Measurements from ENCODE around the gene RNF43. TPM values are rescaled to one million over a fixed set of nuclear protein-coding genes. Genes with fewer than 3 reads are reported as not detected.

The RNF43 gene
- total and polyA plus RNA-seq, 4 donors: 0.92 to 8.8 (median 2.9) TPM

DNA sequence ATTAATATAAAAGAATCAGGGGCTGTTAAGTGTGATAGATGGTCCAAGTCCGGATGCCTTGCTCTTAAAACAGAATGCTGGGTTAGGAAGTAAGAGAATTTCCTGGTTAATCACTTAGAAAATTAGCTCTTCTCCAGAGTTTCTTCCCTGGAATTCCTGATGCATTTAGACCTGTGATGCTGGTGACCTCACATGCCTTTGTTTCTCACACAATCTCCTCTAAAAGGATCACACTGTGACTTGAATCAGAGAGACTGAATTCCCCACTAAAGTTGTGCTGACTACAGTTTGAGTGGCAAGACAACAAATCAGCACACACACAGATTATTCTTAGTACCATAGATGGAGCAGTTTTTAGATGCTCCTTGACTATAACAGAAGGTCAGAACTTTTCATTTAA lies 4.4 kb upstream of the RNF43 start:
- no peaks in the 10 kb centered on the region for H3K4me1 ChIP-seq (ENCODE audit: control insufficient read depth, insufficient read depth, low read length)
- H3K36me3 ChIP-seq (ENCODE audit: control insufficient read depth, insufficient read depth, low read length): no peaks in the 10 kb centered on the region
- no CpG with 5 or more reads among the region's 1 CpG for WGBS (ENCODE audit: insufficient coverage)
- no peaks in the 10 kb centered on the region for H3K27me3 ChIP-seq (ENCODE audit: control insufficient read depth, insufficient read depth, low read length)
- no peak overlapping the region for H3K4me3 ChIP-seq (ENCODE audit: low read depth, low read length)
- no peak overlapping the region for H3K27ac ChIP-seq (ENCODE audit: low read depth, low read length)
- DNase-seq (ENCODE audit: low read depth in 4 of 6, low spot score in 6 of 6): no peak
- no peaks in the 10 kb centered on the region for H3K9me3 ChIP-seq (ENCODE audit: control insufficient read depth, insufficient read depth, low read length)

DNA sequence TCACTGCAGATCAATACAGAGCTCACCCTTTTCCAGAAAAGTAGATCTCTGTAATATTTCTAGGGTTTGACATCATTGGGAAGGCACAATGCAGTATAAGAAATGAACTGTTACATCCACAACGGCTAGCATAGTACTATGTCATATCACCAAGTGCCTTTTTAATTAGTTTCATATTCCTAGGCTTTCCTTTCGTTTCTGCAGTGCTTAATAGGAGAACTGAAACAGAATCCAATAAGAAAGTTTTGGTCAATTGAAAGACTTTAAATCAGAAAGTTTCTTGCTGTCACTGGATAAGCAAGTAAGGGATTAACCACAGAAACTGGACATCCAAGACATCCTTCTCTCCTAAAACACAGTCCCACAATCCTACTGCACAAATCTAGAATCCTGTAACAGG lies 3.5 kb upstream of the RNF43 start:
- Histone ChIP-seq H3K27me3 (ENCODE audit: control insufficient read depth, insufficient read depth, low read length) (no peaks in the 10 kb centered on the region), H3K27ac (ENCODE audit: low read depth, low read length) (no peak overlapping the region), H3K9me3 (ENCODE audit: control insufficient read depth, insufficient read depth, low read length) (no peaks in the 10 kb centered on the region), H3K36me3 (ENCODE audit: control insufficient read depth, insufficient read depth, low read length) (no peaks in the 10 kb centered on the region), H3K4me1 (ENCODE audit: control insufficient read depth, insufficient read depth, low read length) (no peaks in the 10 kb centered on the region), H3K4me3 (ENCODE audit: low read depth, low read length) (no peak overlapping the region)
- no CpG with 5 or more reads among the region's 2 CpGs for WGBS (ENCODE audit: insufficient coverage)
- no peak for DNase-seq (ENCODE audit: low read depth in 4 of 6, low spot score in 6 of 6)

DNA sequence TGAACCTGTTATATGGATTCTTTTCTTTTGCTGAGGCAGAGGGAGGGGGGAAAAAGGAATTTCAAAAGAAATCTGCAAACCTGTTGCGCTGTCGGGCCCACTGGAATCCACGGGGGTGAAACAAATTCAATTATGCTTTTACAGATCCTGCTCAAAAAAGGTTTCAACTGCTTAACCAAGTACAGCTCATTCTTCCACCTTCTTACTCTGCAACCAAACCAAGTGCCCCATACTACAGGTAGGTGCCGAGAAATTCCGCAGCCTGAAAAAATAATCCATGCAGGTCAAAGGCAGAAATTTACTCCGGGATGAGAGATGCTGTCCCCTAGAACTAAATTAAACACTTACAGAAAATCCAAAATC lies 416 bp downstream of the RNF43 start:
- Histone ChIP-seq H3K4me1 (ENCODE audit: control insufficient read depth, insufficient read depth, low read length) (no peaks in the 10 kb centered on the region), H3K4me3 (ENCODE audit: low read depth, low read length) (peak overlapping the region; percentile 52), H3K27ac (ENCODE audit: low read depth, low read length) (peak overlapping the region; percentile 45), H3K27me3 (ENCODE audit: control insufficient read depth, insufficient read depth, low read length) (no peaks in the 10 kb centered on the region), H3K36me3 (ENCODE audit: control insufficient read depth, insufficient read depth, low read length) (no peaks in the 10 kb centered on the region), H3K9me3 (ENCODE audit: control insufficient read depth, insufficient read depth, low read length) (no peaks in the 10 kb centered on the region)
- 32% methylated on average over 5 of the region's 6 CpGs for WGBS (ENCODE audit: insufficient coverage)
- peak in 1 of 6 donors; percentile 4 for DNase-seq (ENCODE audit: low read depth in 4 of 6, low spot score in 6 of 6)

DNA sequence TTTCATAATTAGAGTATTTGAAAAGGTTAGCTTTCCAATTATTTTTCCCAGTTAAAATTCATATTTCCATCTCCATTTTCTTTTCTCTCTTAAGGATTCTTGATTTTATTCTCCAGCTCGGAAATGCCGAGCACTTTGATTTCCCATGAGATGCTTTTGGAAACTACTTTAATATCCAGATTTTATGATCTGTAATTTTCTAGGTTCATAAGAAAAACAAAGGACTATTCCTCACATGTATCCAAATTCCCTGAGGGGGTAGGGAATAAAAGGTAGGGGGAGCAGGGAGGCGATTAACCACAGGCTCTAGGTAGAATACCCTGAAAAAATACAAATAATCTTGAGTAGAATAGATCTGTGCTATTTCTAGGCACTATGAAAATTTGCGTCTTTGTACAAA lies 938 bp downstream of the RNF43 start:
- H3K9me3 ChIP-seq (ENCODE audit: control insufficient read depth, insufficient read depth, low read length): no peaks in the 10 kb centered on the region
- no peaks in the 10 kb centered on the region for H3K4me1 ChIP-seq (ENCODE audit: control insufficient read depth, insufficient read depth, low read length)
- H3K27me3 ChIP-seq (ENCODE audit: control insufficient read depth, insufficient read depth, low read length): no peaks in the 10 kb centered on the region
- H3K4me3 ChIP-seq (ENCODE audit: low read depth, low read length): peak overlapping the region; percentile 52
- WGBS (ENCODE audit: insufficient coverage): no CpG with 5 or more reads among the region's 4 CpGs
- H3K27ac ChIP-seq (ENCODE audit: low read depth, low read length): no peak overlapping the region
- DNase-seq (ENCODE audit: low read depth in 4 of 6, low spot score in 6 of 6): no peak
- no peaks in the 10 kb centered on the region for H3K36me3 ChIP-seq (ENCODE audit: control insufficient read depth, insufficient read depth, low read length)

DNA sequence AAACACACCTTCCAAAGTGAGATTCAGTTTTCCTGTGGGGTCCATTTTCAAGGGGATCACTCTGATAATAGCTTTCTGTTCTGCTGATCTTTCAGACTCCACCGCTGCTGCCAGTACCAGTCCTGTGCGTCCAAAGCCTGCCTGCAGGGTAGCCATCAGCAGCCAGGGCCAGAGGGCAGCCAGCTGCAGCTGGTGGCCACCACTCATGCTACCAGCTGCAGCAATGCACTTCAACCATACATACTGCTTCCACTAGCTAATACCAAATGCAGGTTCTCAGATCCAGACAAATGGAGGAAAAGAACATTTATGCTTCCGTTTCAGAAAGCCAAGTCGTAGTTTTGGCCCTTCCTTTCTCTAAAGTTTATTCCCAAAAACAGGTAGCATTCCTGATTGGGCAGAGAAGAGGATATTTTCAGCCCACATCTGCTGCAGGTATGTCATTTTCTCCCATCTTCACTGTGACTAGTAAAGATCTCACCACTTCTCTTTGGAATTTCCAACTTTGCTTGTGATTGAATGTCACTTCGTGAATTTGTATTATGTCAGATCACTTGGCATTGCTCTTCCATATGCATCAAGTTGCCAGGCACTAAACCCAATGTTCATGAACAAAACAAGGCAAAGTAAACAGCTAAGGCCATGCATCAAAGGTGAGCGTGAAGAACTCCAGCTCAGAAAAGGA lies 1.8 kb downstream of the RNF43 start:
- H3K27me3 ChIP-seq (ENCODE audit: control insufficient read depth, insufficient read depth, low read length): no peaks in the 10 kb centered on the region
- H3K4me3 ChIP-seq (ENCODE audit: low read depth, low read length): peak overlapping the region; percentile 17
- H3K4me1 ChIP-seq (ENCODE audit: control insufficient read depth, insufficient read depth, low read length): no peaks in the 10 kb centered on the region
- no peak for DNase-seq (ENCODE audit: low read depth in 4 of 6, low spot score in 6 of 6)
- no peaks in the 10 kb centered on the region for H3K36me3 ChIP-seq (ENCODE audit: control insufficient read depth, insufficient read depth, low read length)
- H3K27ac ChIP-seq (ENCODE audit: low read depth, low read length): no peak overlapping the region
- 65% methylated on average over 5 of the region's 6 CpGs for WGBS (ENCODE audit: insufficient coverage)
- H3K9me3 ChIP-seq (ENCODE audit: control insufficient read depth, insufficient read depth, low read length): no peaks in the 10 kb centered on the region

DNA sequence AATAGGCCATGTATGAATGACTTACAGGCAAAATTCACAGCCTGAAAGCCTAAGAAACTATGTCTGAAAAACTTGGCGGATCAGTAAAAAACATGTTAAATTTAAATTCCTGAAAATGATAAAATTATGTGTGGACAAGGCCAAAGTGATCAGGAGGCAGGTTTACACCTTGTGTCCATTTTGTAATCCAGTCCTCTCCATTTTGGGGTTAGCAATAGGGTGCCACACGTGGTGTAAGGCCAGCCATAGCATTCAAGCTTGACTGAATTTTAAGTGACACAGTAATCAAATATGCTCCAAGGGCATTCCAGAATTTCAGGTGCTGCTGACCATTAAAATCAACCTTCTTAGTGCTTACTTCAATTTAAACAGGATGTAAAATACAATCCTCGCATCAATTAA lies 2.7 kb downstream of the RNF43 start:
- 69% methylated on average over 2 of the region's 3 CpGs for WGBS (ENCODE audit: insufficient coverage)
- H3K9me3 ChIP-seq (ENCODE audit: control insufficient read depth, insufficient read depth, low read length): no peaks in the 10 kb centered on the region
- no peak for DNase-seq (ENCODE audit: low read depth in 4 of 6, low spot score in 6 of 6)
- H3K36me3 ChIP-seq (ENCODE audit: control insufficient read depth, insufficient read depth, low read length): no peaks in the 10 kb centered on the region
- H3K4me3 ChIP-seq (ENCODE audit: low read depth, low read length): no peak overlapping the region
- H3K4me1 ChIP-seq (ENCODE audit: control insufficient read depth, insufficient read depth, low read length): no peaks in the 10 kb centered on the region
- H3K27ac ChIP-seq (ENCODE audit: low read depth, low read length): no peak overlapping the region
- H3K27me3 ChIP-seq (ENCODE audit: control insufficient read depth, insufficient read depth, low read length): no peaks in the 10 kb centered on the region

DNA sequence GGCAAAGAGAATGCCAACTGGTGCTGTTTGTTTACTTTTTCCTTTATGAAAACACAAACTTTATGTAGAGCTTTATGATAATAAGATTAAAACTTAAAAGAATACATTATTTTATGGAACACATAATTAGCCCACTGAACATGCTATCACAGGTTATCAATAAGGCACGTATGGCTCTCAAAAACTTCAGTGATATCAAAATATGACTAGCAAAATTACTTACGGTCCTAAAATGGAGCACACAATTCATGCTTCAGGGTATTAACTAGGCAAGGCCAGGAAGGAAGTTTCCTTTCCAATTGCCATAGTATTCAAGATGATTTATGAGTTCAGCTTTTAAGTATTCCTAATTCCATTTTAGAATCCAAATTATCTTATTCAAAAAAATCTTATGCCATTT lies 3.6 kb downstream of the RNF43 start:
- Histone ChIP-seq H3K9me3 (ENCODE audit: control insufficient read depth, insufficient read depth, low read length) (no peaks in the 10 kb centered on the region), H3K4me3 (ENCODE audit: low read depth, low read length) (no peak overlapping the region), H3K36me3 (ENCODE audit: control insufficient read depth, insufficient read depth, low read length) (no peaks in the 10 kb centered on the region), H3K27me3 (ENCODE audit: control insufficient read depth, insufficient read depth, low read length) (no peaks in the 10 kb centered on the region), H3K4me1 (ENCODE audit: control insufficient read depth, insufficient read depth, low read length) (no peaks in the 10 kb centered on the region), H3K27ac (ENCODE audit: low read depth, low read length) (no peak overlapping the region)
- 63% methylated on average over 2 of the region's 2 CpGs for WGBS (ENCODE audit: insufficient coverage)
- no peak for DNase-seq (ENCODE audit: low read depth in 4 of 6, low spot score in 6 of 6)

DNA sequence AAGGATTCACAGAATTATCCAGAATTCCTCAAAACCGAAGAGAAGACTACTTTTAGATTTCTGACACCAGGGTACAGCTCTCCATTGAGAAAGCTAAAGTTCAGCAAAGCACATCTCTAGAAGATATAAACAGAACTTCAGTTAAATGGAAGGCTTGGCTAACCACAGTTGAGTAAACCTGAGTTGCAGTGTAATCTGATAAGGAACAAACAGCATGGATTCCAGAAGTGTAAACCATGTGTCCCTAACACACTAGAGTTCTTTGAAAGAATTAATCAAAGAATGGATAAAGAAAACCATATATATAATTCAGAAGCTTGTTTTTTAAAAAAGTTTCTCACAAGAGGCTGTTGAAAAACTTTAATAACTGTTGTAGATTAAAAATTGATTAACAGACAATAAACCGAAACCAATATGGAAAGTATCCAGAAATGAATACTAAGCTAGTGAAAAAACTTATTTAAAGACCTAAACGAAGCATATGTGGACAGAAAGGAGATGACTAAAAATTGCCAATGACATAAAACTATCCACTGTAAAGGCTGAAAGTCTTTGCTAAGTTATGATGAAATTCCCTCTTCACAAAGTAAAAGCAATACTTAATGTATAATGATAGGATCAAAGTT lies 4.3 kb downstream of the RNF43 start:
- no CpG with 5 or more reads among the region's 3 CpGs for whole genome bisulfite sequencing (ENCODE audit: insufficient coverage)
- Histone ChIP-seq H3K9me3 (ENCODE audit: control insufficient read depth, insufficient read depth, low read length) (no peaks in the 10 kb centered on the region), H3K27ac (ENCODE audit: low read depth, low read length) (no peak overlapping the region), H3K4me3 (ENCODE audit: low read depth, low read length) (no peak overlapping the region), H3K4me1 (ENCODE audit: control insufficient read depth, insufficient read depth, low read length) (no peaks in the 10 kb centered on the region), H3K27me3 (ENCODE audit: control insufficient read depth, insufficient read depth, low read length) (no peaks in the 10 kb centered on the region), H3K36me3 (ENCODE audit: control insufficient read depth, insufficient read depth, low read length) (no peaks in the 10 kb centered on the region)
- no peak for DNase-seq (ENCODE audit: low read depth in 4 of 6, low spot score in 6 of 6)

DNA sequence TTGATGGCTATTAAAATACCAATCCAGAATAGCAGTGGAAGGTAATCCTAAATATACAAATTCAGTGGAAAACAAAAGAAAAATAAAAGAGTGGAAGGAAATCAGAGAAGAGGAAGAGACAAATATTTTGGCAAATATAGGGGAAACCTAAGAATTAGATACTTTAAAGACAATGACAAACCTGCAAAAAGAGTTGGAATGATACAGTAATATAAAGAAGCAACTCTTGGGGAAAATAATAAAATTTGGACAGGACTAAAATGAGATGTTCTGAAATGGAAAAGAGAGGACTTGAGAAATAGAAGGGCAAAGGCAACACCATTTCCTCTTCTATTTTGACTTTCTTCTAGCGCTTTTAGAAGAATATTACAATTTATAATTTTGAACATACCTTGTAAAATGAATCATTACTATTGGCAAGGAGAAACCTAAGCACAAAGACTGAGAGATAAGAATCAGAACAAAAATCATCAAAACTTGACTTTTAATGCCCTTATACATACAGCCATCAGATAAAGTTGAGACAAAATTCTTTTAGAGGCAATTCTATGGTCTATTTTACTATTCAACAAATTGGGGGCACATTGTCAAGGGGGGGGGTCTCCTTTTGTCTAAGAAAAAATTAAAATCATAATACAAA lies 5.2 kb downstream of the RNF43 start:
- no peaks in the 10 kb centered on the region for H3K4me1 ChIP-seq (ENCODE audit: control insufficient read depth, insufficient read depth, low read length)
- no peak for DNase-seq (ENCODE audit: low read depth in 4 of 6, low spot score in 6 of 6)
- H3K9me3 ChIP-seq (ENCODE audit: control insufficient read depth, insufficient read depth, low read length): no peaks in the 10 kb centered on the region
- no peak overlapping the region for H3K27ac ChIP-seq (ENCODE audit: low read depth, low read length)
- no peak overlapping the region for H3K4me3 ChIP-seq (ENCODE audit: low read depth, low read length)
- H3K36me3 ChIP-seq (ENCODE audit: control insufficient read depth, insufficient read depth, low read length): no peaks in the 10 kb centered on the region
- no peaks in the 10 kb centered on the region for H3K27me3 ChIP-seq (ENCODE audit: control insufficient read depth, insufficient read depth, low read length)
- no CpG with 5 or more reads among the region's 1 CpG for WGBS (ENCODE audit: insufficient coverage)

DNA sequence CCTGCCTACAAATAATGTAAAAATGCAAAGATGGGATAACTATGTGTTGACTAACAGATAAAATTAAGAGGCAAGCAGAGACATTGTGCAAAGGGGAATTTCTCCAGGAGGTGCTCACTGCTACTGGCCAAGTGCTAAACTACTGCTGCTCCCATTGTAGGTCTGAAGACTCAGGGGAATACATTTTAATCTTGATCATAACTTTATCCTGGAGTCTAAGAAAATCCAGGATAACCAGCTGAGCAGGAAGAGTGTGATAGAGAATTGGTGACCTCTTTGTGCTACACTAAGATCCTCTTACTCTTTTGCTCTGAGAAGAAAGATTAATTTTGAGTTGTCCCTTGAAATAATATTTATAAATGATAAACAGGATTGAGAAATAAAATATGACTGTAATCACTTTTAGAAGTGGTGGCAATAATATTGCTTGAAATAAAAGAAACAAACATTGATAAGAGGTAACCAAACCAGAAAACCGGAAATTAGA lies 5.9 kb downstream of the RNF43 start:
- Histone ChIP-seq H3K27ac (ENCODE audit: low read depth, low read length) (no peak overlapping the region), H3K4me3 (ENCODE audit: low read depth, low read length) (no peak overlapping the region), H3K36me3 (ENCODE audit: control insufficient read depth, insufficient read depth, low read length) (no peaks in the 10 kb centered on the region), H3K9me3 (ENCODE audit: control insufficient read depth, insufficient read depth, low read length) (no peaks in the 10 kb centered on the region), H3K4me1 (ENCODE audit: control insufficient read depth, insufficient read depth, low read length) (no peaks in the 10 kb centered on the region), H3K27me3 (ENCODE audit: control insufficient read depth, insufficient read depth, low read length) (no peaks in the 10 kb centered on the region)
- WGBS (ENCODE audit: insufficient coverage): no CpG with 5 or more reads among the region's 1 CpG
- no peak for DNase-seq (ENCODE audit: low read depth in 4 of 6, low spot score in 6 of 6)

Measured in spinal cord (tissue), 10 donors.